HT1080 (cell line): ENCODE data around the gene ZNF593OS. TPM values are rescaled to one million over a fixed set of nuclear protein-coding genes. Genes with fewer than 3 reads are reported as not detected.
A peak's percentile ranks its signal among the peaks of the same experiment; 100 is the strongest.

Experiments used
- DNase-seq: peaks from one replicate; pipeline ENCODE4 v3.0.0-alpha.2; 2015; ENCODE audit warnings: low read depth
- polyA plus RNA-seq, 2 experiments: library from polyadenylated mRNA; depleted of rRNA; stranded (reverse); fragments of >200 nt; gene quantifications; 2 replicates each; pipeline ENCODE4 v1.2.3, GENCODE V29; 2015
- total RNA-seq: library from RNA; depleted of rRNA; stranded (reverse); fragments of >200 nt; shearing (Covaris generic); gene quantifications from 2 replicates; pipeline ENCODE4 v1.2.3, GENCODE V29; 2014; rRNA removed

Gene ZNF593OS
- not detected in 2 replicates for total RNA-seq
- polyA plus RNA-seq (2015; cell fraction: cytosol; rRNA removed) = 0.05 TPM in 1 of 2 replicates, not detected in the other
- not detected in 2 replicates for polyA plus RNA-seq (2015; cell fraction: nucleus; rRNA removed)

- DNase-seq = no peak
These were observed at the start of gene ZNF593OS for GRCh38 chr1:26171084-26172072. ZNF593OS (minus strand) TSS chr1:26171832; CDS start chr1:26171661, 171 bp downstream.

DNA sequence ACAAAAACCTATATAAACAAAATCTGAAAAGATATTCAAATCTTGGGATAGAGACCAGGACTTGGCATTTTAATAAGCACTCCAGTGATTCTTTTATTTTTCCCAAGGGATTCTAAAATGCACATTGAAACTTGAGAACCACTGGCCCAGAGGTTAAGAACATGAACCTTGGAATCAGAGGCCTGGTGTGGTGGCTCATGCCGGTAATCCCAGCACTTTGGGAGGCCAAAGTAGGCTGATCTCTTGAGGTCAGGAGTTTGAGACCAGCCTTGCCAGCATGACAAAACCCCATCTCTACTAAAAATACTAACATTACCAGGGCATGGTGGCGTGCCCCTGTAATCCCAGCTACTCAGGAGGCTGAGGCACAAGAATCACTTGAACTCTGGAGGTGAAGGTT is 49.5 kb upstream of the ZNF593OS start:
- no peak for DNase-seq

DNA sequence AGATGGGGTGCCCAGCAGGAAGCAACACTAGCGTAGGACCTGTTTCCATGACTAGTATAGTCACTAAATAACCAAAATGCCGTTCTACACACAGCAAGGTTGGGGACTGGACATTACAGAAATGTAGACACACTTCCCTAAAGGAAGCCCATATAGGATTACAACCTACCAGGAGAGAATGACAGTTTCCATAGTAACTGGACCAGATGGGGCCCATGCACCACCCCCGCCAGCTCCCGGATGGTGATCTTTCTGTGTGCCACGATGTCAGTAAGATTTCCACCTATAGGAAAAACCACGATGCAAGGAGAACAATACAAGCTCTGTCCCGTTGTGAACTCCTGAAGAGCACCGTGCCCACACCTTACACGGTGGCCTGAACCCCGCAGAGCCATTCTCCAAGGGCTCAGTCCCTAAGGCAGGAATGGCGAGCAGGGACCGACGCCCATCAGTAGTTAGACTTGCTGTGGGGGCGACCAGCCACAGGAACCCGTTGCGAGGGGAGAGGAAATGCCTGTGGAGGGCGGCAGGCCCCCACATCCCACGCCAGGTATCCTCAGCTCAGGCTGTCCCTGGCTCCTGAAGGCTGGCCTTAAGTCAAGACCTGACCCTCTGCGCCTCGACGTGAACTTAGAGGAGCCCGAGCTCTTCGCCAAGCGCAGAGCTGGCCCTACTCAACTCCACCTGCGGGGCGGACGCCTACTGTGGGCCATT is 48.7 kb upstream of the ZNF593OS start:
- DNase-seq = no peak

DNA sequence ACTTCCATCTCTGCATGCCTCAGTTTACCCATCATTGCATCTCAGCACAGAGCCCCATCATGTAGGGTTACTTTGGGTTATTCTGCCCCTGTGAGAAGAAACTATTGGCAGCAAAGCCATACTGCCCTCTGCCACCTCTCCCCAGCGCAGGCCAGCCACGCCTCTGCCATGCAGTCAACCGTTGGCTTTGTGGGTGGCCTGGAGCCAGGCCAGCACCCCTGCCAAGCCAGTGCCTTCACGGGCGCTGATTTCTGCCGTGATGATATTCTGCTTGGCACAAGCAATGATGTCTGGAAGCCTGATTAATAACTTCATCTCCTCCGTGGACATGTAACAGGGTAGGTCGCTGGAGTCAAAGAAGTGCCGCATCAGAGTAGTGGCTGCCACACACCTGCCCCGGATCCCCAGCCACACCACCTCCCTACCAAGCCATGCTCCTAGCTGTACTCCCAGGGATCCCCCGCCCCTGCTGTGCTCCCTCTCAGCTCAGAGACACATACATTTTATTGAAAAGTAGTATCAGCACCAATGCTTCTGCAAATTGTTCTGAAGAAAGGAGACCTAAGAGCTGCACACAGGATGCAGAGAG is 47.4 kb upstream of the ZNF593OS start:
- no peak for DNase-seq

- no peak for DNase-seq
These were observed 43.6 kb upstream of the ZNF593OS start for GRCh38 chr1:26215246-26215645.

DNA sequence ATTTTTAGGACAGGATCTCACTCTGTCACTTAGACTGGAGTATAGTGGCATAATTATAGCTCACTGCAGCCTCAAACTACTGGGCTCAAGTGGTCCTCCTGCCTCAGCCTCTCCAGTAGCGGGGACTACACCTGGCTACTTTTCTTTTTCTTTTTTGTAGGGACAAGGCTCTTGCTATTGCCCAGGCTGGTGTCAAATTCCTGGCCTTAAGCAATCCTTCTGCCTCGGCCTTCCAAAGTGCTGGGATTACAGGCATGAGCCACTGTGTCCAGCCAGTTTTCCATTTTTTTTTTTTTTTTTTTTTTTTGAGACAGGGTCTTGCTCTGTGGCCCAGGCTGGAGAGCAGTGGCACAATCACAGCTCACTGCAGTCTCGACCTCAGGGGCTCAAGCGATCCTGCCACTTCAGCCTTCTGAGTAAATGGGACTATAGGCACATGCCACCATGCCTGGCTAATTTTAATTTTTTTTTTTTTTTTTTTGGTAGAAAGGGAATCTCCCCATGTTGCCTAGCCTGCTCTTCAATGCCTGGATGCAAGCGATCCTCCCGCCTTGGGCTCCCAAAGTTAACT is 41.8 kb upstream of the ZNF593OS start:
- no peak for DNase-seq

GRCh38 chr1:26212726-26213125 is 41.1 kb upstream of the ZNF593OS start:
- no peak for DNase-seq

GRCh38 chr1:26210147-26210870 is 38.7 kb upstream of the ZNF593OS start:
- DNase-seq = no peak

- no peak for DNase-seq
These were observed 32.1 kb upstream of the ZNF593OS start for GRCh38 chr1:26203642-26204318.

DNA sequence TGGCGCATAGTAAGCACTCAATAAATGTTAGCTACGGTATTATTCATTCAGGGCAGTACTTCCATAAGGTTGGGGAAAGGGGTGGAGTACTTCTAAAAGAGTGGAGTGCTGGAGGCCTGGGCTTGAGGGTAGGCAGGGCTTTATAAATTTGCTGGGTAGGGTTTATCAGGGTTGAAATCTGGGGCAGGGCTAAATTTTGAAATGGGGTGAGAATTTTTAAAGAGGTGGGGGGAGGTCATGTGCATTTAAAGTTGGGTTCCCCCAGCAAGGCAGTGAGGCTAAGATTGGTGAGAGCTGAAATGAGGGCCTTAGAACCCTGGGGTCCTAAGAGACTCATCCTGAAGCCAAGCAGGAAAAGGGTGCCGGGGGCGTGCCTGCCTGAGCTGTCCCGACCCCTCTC is 28.8 kb upstream of the ZNF593OS start:
- no peak for DNase-seq

DNA sequence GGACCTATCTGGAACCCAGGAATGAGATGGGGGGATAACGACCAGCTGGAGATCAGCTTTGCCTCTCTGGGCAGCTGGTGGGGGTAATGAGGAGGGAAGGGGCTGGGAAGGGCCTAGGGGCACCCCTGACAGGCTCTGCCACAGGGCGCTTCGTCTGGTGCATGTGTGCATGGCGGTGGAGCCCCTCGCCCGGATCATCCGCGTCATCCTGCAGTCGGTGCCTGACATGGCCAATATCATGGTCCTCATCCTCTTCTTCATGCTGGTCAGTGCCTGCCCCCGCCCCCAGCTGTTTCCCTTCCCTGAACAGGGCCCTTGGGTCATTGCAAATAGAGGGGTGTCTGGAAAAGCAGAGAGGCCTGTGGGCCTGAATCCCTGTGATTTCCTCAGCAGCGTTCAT is 26.2 kb upstream of the ZNF593OS start:
- DNase-seq = no peak

GRCh38 chr1:26197301-26197700 is 25.7 kb upstream of the ZNF593OS start:
- DNase-seq = no peak

DNA sequence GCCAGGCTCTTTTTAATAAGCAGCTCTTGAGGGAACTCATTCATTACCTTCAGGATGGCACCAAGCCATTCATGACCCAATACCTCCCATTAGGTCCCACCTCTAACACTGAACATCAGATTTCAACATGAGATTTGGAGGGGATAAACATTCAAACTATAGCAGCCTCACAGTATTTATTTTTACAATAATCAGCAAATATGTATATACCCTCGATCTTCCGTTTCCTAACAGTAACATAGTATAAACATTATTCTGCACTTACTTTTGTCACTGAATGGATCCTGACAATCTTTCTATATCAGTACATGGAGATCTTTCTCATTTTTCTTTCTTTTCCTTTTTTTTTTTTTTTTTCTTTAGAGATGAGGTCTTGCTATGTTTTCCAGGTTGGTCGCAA is 24.2 kb upstream of the ZNF593OS start:
- DNase-seq = no peak

GRCh38 chr1:26191739-26192138 is 20.1 kb upstream of the ZNF593OS start:
- DNase-seq = no peak

DNA sequence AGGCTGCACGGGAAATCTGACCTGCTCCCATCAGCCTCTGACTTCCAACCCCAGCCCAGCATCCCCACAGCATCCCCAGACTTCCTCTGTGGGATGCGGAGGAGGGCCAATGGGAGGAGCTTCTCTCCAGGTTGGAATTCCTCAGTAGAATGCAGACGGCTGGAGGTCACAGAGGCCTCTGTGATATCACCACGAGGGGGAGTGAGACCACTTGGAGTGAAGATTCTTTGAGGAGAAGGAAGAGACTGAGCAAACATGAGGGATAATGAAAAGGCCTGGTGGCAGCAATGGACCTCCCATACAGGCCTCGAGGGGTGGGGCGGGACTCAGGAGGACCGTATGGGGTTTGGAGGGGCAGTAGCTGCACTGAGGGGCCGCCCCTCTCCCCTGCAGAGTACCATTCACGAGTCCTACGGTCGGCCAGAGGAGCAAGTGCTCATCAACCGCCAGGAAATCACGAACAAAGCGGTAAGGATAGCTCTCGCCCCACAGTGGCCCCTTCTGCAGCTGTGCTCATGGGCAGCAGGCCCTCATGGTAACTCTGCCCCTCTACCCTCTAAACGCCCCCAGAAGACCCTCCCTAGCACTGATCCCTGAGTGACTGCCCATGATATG is 18.8 kb upstream of the ZNF593OS start, which contains the start of gene CATSPER4:
TSS of gene CATSPER4 (plus strand) at position 230 of the 615 bp plus-strand sequence. CDS start at position 256, 26 bp downstream.
- DNase-seq = peak; percentile 52

GRCh38 chr1:26189751-26190275 is 18.2 kb upstream of the ZNF593OS start:
- no peak for DNase-seq

- no peak for DNase-seq
These were observed 17.7 kb upstream of the ZNF593OS start for GRCh38 chr1:26189331-26189730.

- DNase-seq = no peak
These were observed 16.8 kb upstream of the ZNF593OS start for GRCh38 chr1:26188477-26188876.

DNA sequence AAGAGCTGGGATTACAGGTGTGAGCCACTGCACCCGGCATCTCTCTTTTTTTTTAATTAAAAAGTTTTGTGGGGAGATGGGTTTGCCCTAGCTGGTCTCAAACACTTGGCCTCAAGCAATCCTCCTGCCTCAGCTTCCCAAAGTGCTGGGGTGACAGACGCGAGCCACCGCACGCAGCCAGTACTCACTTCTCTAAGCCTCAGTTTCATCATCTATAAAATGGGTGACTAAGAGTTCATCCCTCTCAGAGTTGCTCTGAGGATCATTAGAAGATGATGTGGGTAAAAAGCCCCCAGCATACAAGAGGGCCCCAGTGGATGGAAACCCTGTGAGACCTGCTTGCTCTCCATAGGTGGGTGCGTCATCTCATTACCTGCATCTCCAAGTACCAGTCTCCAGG is 16.2 kb upstream of the ZNF593OS start:
- no peak for DNase-seq
